ENCODE data around the gene TLR4. TPM values are rescaled to one million over a fixed set of nuclear protein-coding genes. Genes with fewer than 3 reads are reported as not detected.

TLR4 gene
- total and polyA plus RNA-seq, 9 of the 15 experiments (the other 6 are each of a cell fraction or from before 2014, with no cell fraction given) = 0.02 TPM; not detected in 8

- WGBS (ENCODE audit: insufficient coverage, low coverage, missing lambda C conversion rate) = 3% methylated on average over 3 of the region's 3 CpGs
- no peaks in the 10 kb centered on the region for H4K20me1 ChIP-seq (replicated peaks; ENCODE audit: control insufficient read depth, insufficient read depth, low read length)
- DNase-seq (ENCODE audit: extremely low read depth in 1 of 4, low spot score in 3 of 4) (no peak), FAIRE-seq (no peak), ATAC-seq (no peak)
- no peaks in the 10 kb centered on the region for H3K4me1 ChIP-seq (replicated peaks in 1 of 2; ENCODE audit: control insufficient read depth in 2 of 2, insufficient read depth in 2 of 2, low read length in 2 of 2)
- intact Hi-C loops (cut with micrococcal nuclease) (no loop called here), in situ Hi-C loops (cut with MboI) (no loop called here)
- TF ChIP-seq HDAC8 (tag; IDR thresholded peaks at IDR 0.05) = no peak
- TF ChIP-seq MTA1 (IDR thresholded peaks at IDR 0.05; ENCODE audit: borderline replicate concordance) = no peak
- TF ChIP-seq ZNF146 (CRISPR knock-in tag; IDR thresholded peaks at IDR 0.05; ENCODE audit: unreplicated experiment) = no peak
- TF ChIP-seq BCOR (IDR thresholded peaks at IDR 0.05) = no peak
- TF ChIP-seq TBP (optimal IDR thresholded peaks at IDR 0.05; ENCODE audit: low read depth, low read length) = no peak
- TF ChIP-seq SREBF1 (IDR thresholded peaks at IDR 0.05; ENCODE audit: borderline replicate concordance, low read depth, low read length) = no peak
- no peak for TF ChIP-seq MAFK (IDR thresholded peaks at IDR 0.05; ENCODE audit: low read length)
- TF ChIP-seq ZNF354B (CRISPR knock-in tag; IDR thresholded peaks at IDR 0.05) = no peak
- no peaks in the 10 kb centered on the region for H3K27me3 ChIP-seq (ENCODE audit: control insufficient read depth in 2 of 2, insufficient read depth in 2 of 2, low read length in 2 of 2)
- H3K9me3 ChIP-seq (replicated peaks; ENCODE audit: control insufficient read depth, insufficient read depth, low read depth, low read length) = 0 out of 2 replicates have a peak, but pooled peaks cover 2% of the 10 kb centered on the region
- no TSS peak for BruUV-seq (replicated peaks)
- H3K4me2 ChIP-seq (ENCODE audit: insufficient read depth, low read length) = no peak overlapping the region
- no peaks in the 10 kb centered on the region for H3K9me1 ChIP-seq (ENCODE audit: control insufficient read depth, insufficient read depth, low read length)
- H3K36me3 ChIP-seq (ENCODE audit: control insufficient read depth, insufficient read depth, low read length) = no peaks in the 10 kb centered on the region
- ChIA-PET POLR2A (no interaction called here), CTCF (ENCODE audit: low intra/inter-chr PET ratio) (no interaction called here)
- H3K4me3 ChIP-seq = no peak overlapping the region
- no peak overlapping the region for H3K27ac ChIP-seq (ENCODE audit: extremely low read depth, low read depth, low read length)
- H2AFZ ChIP-seq (ENCODE audit: low read depth, low read length) = no peak overlapping the region
- H3K9ac ChIP-seq (ENCODE audit: insufficient read depth in 1 of 2, low read depth in 2 of 2, low read length in 2 of 2) = no peak overlapping the region
- H3K79me2 ChIP-seq (ENCODE audit: control insufficient read depth, insufficient read depth, low read length) = no peaks in the 10 kb centered on the region
These were observed 21.1 kb upstream of the TLR4 start for GRCh38 chr9:117682955-117683710.

All from K562 (cell line).